ENCODE data around the gene MTOR.
"Not testable (repeated sequence)": the region's sequence is repeated elsewhere in the genome, so short reads cannot be mapped to it uniquely, and the experiment has no call there.

Gene MTOR

DNA sequence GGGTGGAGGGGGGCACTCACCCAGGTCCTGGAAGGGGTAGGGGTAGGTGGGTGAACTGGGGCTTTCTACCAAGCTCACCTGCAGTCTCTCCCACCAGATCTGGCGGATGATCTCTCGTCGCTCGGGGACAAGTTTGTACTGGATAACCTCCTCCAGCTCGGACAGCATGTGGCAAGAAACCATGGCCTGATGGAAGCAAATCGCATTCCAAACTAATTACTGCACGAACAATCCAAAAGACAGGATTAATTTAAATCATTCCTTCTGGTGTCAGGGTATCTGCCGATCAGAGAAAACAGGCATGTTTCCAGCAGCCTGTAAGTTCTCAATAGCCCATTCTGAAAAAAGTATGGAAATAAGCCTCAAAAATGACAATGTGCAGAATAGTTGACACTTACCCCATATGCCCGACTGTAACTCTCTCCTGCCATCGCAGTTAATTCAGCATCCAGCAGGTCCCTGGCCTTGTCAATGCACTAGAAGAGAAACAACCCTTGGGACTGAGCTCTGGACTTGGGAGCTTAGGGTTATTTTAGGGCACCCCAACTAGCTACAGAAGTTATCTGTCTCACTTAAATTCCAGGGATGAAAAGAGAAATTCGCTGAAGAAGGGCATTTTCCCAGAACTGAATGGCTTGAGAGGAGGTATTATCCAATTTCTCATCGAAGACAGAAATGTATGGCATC is 117.6 kb downstream of the MTOR start:
- no peak for DNase-seq

DNA sequence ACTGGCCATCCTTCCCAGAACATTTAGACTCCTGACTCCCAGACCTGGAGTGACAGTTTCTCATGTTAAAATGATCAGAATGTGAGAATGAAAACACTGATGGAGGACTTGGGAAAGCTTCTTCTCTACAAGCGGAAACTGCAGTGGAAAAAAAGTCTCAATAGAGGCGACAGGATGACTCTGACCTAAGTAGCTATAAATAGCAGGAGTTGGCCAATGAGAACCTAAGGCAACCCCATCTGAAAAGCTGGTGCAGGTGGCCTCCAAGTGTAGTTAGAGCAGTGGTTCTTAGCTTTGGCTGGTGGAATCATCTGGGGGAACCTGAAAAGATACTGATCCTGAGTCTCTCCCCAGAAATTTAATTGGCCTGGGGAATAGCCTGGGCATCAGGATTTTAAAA is 118.4 kb downstream of the MTOR start:
- DNase-seq, result no peak

DNA sequence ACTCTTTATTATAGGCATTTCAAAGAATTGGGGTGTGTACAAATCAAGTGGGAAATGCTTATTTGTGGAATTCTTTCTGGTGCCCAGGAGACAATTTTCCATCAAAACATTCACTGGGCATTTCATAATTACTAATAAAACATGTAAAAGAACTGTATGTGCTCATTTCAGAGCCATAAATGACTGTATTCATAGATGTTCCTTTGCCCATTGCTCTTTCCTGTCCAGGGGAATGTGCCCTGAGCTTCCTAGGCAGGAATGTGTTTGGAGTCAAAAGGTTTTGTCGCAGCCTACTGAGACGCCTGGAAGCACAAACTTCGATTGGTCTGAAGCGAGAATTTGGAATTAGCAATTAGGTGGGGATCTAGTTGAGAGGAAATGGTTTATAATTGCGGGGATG is 119.0 kb downstream of the MTOR start:
- no peak for DNase-seq

DNA sequence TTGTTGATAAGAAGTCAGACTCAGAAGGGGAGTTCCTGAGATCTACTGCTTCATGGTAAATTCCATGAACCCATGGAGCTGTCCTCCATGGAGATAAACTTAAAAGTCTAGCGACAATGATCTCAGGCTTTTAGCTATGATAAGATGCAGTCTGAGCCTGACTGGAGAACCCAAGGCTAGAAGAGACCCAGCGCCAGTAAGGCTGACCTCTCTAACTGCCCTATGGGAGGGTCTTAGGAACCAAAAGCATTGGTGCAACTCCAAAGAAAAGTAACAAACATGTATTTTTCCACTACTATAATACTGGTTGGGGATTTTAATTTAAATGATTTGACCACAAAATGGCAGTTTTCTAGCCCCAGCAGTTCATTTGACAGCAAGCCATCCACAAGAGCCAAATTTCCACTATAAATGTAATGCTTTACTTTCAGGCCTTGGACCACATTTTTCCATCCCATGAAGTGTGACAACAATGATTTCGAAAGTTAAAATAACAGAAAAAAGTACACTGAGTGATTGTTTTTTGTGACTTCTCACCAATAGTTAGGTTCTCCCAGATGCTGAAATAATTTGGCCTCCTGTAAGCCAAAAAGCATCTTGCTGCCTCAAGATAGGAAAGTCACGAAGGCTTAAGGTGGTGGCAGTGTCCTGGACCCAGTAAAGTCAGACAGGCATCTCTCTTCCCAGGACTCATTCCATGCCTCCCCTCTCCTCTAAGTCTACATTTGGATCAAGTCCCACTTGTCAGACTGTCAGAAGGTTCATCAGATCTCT is 119.5 kb downstream of the MTOR start:
- no peak for DNase-seq

DNA sequence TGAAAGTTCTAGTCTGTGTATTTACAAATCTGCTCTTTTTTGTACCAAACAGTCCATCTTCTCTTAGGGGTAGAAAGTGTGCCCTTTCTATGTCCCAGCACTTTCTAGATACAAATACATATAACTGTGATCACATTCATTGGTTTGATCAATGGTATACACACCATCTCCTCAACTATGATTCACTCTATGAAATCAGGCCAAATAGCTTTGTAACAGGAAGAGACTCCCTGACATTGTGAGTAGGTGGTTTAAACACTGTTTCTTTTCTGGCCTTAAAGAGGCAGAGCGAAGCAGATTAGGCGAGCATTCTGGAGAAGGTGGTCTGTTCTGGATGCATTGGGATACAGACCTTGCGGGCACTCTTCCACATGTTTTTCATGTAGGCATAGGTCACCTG is 123.4 kb downstream of the MTOR start:
- no peak for DNase-seq

DNA sequence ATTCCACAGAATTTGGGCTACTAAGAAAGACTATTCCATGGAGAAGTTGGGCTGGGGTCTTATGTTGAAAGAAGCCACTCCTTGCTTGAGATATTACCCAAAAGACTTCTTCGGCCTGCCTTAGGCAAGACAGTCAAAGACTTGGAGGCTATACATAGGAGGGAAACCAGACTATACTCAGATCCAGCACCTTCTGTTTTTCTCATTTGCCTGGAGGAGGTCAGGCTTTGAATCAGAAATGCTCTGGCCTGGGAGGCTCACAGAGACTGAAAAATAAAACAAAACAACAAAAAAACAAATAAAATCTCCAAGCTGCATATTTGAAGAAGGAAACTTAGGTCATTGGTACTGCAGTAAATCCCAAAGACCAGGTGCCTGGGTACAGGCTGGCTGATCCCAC is 124.3 kb downstream of the MTOR start:
- DNase-seq, result no peak

DNA sequence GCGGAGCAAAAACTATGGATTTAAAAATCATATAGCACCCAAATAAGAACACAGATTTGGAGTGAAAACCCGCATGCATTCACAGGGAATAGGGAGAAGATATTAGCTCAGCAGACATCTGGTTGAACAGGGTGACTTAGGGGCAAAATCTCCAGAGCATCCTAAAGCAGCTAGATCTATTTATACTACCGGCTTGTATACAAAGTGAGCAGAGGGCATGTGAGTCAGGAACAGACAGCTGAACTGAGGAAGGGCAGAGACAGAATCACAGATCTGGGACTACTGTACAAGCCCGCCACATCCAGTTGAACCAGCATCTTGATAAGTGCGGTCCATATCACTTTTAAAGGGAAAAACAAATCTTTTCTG is 127.5 kb downstream of the MTOR start:
- no peak for DNase-seq

DNA sequence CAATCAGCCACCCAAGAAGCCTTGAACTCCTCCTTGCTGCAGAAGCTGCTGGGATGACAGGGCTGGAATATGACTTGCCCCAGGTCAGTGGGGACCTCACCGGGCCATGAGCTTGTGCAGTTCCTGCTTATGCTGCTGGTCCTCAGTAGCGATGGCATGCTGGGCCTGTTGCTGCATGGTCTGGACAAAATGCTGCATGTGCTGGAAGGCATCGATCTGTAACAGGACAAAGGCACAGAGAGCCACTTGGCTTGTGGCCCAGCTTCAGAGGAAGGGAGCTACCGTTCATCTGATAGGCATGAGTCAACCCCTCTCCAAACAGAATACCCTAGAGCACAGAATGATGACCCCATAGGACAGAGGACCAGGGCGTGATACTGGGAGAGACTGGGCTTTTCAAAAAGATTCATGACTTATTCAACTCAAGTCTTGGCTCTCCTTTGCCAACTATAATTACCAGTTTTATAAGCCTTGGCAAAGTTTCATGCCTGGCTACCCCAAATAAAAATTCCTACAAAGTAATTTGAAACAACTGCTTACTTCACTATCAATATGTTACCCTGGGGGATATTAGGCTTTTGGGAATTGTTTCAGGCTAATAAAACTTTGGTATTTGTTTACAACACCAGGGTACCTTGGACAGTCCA is 128.0 kb downstream of the MTOR start:
- DNase-seq, result no peak

DNA sequence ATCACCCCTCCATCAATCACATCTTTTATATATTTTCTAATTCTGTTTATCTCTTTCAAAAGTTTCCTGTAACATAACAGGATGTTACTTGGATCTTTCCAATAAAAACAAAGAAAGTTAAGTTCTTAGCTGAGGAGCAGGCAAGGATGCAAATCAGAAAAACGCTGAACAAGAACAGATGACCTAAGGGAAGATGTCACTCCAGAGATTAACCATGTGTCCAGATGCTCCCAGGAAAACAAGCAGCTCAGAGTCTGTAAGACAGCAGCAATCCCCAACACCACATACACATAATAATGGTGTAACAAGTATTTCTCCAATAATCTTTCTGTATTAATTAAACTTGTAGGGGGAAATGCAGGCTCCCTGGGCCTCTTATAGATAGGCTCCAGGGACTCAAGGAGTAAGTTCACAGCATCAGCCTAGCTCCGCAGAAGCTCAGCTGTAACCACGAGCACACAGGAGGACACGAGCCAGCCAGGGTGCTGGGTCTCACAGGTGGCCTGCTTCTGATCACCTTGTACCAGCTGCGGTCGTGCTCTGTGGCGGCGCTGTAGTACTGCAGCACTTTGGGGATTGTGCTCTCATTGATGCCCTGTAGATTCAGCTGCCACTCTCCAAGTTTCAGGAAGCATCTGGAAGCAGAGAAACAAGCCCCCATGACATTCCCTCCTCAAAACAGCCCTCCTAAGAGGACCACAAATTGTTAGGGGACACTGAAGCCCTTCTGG is 129.6 kb downstream of the MTOR start:
- DNase-seq, result no peak

DNA sequence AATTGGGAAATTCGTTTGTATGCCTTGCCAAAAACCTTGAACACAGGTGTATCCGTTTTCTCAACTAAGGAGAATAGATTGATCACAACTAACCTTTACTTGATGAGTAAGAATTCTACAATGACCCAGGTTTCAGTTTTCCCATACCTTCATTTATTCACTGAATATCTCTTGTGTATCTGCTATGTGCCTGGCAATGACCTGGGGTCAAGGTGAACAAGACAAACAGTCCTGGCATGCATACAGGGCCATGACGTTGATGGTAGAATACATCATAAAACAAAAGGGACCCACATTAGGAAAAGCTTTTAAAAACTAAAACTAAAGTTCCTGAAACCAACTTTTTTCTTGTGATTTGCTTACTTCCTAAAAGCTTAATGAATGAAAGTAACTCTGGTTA is 130.5 kb downstream of the MTOR start:
- no peak for DNase-seq

DNA sequence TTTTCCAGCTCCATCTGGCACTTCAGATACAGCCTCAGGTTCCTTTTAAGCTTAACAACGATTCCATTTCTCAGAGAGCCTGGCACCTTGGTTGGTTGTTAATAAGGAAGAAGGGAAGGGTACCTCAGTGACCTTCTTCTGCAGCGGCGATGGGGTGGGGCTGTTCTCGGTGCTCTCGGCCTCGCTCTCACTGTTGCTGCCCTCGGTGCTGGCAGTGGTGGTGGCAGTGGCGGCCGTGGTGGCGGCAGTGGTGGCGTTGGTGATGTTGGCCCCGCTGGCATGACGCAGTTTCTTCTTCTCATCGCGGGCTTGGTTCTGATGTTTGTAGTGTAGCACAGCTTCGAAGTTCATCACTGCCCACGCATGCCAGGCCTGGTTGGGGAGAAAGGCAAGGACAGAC is 131.9 kb downstream of the MTOR start:
- no peak for DNase-seq

DNA sequence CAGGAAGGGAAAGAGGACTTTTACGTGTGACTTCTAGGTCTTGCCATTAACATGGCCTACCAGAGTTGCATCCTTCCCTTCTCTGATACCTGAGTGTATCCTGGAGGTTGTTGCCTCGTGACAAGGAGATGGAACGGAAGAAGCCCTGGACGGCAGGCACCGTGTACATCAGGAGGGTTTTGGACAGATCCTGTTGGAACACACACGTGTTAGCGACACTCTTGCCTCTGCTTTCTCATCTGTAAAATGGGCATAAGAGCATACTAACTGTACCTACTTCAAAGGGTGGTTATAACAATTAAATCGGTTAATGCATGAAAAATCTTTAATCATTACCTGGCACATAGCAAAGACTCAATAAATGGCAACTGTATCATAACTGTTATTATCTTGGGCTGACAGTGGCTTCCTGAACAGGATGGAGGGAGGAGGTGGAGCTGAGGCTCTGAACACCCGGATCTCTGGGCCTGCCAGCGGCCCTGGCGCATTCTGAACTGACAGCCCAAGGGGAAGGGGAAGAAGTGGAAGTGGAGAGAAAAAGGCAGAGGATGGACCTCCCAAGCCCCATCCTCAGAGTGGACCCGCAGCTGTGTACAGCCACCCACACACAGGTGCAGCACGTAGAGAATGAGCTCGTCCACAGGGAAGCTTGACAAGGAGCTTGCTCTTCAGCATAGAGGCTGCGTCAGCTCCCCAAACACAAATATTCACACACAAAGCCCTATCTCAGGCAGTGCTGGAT is 132.5 kb downstream of the MTOR start:
- no peak for DNase-seq

DNA sequence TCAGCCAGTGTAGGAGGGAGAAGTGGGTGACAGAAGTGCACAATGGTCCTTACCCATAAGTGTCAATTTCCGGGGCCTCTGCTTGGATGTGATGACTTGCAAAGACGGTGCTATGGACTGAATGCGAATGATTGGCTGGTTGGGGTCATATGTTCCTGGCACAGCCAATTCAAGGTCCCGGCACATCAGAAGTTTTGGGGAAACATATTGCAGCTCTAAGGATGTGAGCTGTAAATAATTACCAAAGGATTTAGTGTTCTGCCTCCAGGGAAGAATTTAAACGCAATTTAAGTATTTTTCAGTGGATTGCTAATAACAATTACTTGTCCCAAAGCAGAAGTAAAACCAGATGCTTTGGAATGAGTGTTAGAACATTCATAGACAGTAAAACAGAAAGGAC is 135.8 kb downstream of the MTOR start:
- no peak for DNase-seq

DNA sequence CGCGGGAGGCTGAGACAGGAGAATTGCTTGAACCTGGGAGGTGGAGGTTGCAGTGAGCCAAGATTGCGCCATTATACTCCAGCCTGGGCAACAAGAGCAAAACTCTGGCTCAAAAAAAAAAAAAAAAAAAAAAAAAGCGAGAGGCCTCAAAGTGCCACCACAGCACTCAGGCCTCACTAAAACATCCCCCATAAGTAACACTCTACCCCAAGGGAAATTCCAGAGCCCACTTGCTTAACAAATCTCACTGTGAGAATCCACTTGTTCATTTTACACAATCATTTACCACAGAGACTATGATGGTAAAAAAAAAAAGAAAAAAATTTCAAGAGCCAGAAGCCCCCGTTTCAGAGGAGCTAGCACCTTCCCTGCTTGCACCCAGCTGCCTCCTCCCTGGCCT is 136.4 kb downstream of the MTOR start:
- DNase-seq, result no peak

DNA sequence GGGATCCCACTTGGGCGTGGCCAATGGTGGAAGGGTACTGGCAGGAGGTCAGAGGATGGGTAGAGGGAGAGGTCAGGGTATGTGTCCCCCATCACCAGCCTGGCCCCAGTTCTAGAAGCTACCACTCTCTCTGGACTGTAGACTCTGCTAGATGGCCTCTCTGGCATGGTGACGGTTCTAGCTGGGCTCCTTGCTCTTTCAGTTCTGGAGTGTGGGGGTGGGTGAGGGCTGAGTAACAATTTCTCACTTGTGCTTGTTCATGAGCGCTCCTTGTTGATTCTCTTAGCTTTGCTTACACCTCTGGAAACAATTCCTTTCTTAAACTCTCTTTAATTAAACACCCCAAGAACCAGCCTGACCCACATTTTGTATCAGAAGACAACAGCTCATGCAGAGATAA is 137.4 kb downstream of the MTOR start:
- no peak for DNase-seq

DNA sequence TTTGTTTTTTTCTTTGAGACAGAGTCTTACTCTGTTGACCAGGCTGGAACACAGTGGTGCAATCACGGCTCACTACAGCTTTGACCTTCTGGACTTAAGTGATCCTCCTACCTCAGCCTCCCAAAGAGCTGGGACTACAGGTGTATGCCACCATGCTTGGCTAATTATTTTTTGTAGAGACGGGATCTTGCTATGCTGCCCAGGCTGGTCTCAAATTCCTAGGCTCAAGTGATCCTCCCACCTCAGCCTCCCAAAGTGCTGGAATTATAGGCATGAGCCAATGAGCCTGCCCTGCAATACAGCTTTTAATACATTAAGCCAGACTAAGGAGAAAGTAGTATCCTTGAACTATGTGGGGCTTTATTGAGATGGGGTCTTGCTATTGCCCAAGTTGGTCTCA is 146.0 kb downstream of the MTOR start:
- no peak for DNase-seq

DNA sequence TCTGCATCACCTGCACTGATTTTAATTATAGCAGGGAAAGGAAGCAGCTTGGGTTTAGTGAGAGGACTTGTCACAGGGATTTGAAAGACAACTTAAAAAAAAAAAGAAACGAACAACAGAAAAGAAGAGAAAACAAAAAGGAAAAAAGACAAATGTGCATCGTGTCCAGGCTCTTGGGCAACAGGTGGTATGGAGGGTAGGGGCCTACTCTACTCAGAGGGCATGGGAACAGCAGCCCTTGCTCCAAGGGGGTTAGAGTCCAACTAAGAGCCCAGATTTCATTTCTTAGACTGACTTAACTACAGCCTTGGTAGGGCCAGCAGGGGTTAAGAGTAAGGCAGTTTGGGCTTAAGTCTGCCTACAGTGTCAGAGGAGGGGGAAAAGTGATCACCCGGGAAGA is 147.4 kb downstream of the MTOR start:
- no peak for DNase-seq

DNA sequence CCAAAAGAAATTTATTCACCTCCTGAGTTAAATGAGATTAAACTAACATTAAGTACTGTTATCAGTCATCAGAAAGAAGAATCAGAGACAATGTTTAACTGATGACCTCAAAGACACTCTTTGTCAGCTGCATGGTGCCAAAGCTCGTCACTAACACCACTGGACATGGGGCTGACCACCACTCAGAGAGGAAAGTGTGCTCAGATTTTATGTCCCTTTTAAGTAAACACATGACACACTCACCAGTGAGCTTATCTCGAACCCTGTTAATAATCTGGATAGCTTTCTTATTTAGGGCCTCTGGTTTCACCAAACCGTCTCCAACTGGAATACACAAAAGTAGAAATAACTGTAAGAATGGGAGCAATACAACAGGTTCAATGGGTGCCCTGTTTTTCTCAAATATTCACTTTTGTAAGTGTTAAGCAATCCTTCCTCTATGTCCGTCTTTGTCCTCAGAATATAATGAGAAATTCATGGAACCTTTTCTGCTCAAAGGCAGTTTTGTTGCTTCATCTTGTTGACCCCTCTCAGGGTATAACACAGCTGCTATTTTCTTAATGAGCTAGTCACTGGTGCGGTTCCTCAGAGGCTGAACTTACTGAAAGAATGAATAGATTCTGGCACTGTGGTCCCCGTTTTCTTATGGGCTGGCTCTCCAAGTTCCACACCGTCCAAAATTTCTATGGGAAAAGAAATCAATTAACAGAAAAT is 153.1 kb downstream of the MTOR start:
- DNase-seq, result no peak

DNA sequence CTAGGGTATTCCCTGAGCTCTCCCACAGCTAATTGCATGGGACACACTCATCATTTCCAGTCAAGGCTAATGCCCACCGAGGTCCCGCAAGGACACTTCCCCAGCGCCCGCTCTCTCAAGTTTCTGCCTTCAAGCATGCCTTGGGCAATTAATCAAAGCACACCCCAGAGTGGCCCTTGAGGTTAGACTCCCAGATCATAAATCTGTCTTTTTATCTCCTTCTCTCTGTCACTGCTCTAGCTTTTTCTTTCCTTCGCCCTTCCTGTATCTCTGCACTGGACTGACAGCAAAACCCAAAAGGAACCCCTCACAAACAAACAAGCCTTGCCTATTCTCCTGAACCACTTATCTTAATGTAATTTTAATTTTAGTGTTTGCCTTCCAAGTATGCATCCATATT is 154.8 kb downstream of the MTOR start:
- no peak for DNase-seq

DNA sequence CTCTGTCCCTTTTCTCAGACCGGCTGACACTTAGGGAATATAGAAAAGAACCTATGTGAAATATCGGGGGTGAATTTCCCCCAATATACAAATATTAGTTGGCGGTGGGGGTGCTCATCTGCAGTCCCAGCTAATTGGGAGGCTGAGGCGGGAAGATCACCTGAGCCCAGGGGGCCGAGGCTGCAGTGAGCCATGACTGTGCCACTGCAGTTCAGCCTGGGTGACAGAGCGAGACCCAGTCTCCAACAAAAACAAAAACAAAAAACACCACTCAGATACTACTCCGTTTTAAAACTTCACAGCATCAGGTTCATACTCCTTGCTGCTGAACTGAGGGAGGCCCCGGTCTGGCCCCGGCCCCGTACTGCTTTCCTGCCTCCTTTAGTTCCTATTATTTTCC is 156.8 kb downstream of the MTOR start:
- DNase-seq, result no peak

DNA sequence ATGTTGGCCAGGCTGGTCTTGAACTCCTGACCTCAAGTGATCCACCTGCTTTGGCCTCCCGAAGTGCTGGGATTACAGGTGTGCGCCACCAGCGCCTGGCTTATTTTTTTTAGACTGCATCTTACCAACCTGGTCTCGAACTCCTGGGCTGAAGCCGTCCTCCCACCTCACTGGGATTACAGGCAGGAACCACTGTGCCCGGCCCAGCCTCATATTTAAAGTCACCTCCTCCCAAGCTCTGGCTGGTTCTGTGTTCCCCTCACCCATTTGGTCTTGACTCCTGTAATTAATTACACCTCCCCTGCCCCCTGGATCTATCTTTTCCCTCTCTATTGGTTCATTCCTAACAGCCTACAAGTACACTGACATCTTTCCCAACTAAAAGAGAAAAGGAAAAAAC is 161.0 kb downstream of the MTOR start:
- DNase-seq, result no peak

DNA sequence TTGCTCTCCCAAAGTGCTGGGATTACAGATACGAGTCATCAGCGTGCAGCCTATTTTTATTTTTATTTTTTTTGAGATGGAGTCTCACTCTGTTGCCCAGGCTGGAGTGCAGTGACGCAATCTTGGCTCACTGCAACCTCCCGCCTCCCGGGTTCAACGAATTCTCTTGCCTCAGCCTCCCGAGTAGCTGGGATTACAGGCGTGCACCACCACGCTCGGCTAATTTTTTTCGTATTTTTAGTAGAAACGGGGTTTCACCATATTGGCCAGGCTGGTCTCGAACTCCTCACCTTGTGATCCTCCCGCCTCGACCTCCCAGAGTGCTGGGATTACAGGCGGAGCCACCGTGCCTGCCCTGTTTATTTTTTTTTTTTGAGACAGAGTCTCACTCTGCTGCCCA is 161.5 kb downstream of the MTOR start:
- DNase-seq, result not testable (repeated sequence)

Measured in stimulated activated CD4-positive, alpha-beta T cell treated with anti-CD3 and anti-CD28 coated beads, Interleukin-2, amount 100 ng/mL, for 48 hours (primary cell).